ENCODE data around the gene UBE2L5.

Gene UBE2L5

DNA sequence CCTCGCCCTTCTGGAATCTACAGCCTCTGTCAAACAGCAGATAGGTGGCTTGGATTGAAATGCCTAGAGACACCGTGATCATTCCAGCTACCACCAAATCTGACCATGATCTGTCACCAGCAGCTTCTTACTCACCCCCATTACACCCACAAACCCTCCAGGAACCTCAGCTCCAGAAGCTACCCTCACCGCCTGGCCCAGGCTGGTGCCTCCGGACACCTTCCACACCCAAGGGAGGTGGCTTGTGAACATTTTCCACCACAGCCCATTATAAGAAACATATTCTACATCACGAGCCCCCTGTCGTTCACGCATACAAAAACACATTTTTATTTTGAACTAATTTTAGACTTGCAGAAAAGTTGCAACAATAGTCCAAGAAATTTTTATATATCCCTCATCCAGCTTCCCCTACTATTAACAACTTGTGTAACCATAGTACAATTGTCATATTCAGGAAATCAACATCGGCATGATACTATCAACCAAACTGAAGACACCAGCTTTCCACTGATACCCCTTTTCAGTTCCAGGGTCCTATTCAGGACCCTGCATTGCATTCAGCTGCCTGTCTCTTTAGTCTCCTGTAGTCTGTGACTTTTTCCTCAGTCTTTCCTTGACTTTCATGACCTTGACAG lies 15.4 kb upstream of the UBE2L5 start:
- DNase-seq (ENCODE audit: low read depth) = no peak

DNA sequence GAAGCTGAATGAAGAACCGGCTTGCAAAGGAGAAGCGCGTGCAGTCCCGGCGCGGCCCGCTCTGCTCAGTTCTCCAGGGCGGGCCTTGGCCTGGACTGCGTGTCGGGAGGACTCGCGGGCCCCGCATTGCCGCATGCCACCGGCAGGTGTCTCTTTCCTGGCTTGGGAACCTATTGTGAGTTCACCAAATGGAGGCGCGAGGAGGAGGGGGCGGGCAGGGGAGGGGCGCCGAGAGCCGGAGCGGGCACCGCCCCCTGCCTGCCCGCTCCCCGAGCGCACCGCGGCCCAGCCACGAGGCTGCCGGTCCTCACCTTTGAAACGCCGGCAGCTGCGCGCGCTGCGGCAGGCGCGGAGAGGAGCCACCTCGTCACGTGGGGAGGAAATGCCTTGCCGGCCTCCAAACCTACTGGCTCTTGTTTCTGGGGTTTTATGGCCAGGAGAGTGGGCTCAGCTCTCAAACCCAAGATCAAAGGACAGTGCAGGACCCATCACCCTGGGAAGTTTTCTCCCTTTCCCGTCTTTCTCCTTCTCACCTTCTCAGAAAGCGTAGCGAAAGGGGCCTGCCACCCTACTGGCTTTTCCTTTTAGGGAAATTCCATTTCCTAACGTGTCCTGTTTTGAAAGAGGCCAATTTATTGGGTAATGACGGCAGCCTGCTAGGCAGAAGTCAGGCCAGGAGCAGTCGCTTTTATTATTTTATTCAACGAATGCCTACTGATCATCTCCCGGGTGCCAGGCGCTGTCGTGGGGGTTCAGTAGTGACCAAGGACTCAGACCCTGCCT lies 13.8 kb upstream of the UBE2L5 start:
- peak; percentile 81 for DNase-seq (ENCODE audit: low read depth)

DNA sequence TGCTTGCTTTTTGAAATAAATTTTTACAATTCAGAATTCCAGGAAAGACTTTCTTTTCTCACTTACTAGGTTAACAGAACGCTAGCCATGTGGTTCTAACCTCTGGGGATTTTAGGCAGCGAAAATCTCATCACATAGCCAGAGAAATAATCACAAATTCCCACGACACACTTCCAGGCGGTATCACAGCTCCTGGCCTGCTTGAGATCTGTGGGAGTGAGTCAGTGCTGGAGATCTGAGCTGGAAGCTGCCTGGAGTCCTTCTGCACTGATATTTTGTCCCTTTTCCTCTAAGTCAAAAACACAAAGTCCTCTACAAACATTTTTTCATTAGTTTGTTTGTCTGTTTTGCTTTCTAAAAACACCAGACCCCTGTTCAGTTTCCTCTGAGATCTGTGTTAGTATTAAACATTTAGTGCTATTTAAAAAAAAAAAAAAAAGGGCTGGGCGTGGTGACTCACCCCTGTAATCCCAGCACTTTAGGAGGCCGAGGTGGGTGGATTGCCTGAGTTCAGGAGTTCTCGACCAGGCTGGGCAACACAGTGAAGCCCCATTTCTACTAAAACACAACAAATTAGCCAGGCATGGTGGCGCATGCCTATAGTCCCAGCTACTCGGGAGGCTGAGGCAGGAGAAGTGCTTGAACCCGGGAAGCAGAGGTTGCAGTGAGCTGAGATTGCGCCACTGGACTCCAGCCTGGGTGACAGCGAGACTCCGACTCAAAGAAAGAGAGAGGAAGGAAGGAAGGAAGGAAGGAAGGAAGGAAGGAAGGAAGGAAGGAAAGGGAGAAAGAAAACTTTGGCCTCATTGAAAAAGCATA lies 12.2 kb upstream of the UBE2L5 start:
- DNase-seq (ENCODE audit: low read depth) = no peak

DNA sequence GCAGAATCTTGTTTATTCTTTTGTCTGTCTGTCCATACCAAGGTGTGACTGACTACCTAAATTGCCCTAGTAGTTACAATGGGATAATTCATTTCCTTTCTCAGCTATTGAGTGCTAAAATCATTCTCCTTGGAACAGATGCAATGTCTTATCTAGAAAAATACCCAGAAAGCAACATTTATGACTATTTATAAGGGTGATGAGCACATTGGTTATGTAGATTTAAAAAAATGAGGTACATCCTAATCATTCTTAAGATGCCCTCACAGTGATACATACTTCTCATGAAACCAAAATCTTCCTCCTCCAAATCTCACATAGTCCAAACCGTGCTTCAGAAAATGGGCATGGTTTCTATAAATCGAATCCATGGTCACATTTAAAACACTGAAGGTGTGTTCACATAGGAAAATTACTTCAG lies 11.6 kb upstream of the UBE2L5 start:
- DNase-seq (ENCODE audit: low read depth) = no peak

GRCh38 chr13:30412346-30412745 lies 9.9 kb upstream of the UBE2L5 start:
- DNase-seq (ENCODE audit: low read depth) = no peak

DNA sequence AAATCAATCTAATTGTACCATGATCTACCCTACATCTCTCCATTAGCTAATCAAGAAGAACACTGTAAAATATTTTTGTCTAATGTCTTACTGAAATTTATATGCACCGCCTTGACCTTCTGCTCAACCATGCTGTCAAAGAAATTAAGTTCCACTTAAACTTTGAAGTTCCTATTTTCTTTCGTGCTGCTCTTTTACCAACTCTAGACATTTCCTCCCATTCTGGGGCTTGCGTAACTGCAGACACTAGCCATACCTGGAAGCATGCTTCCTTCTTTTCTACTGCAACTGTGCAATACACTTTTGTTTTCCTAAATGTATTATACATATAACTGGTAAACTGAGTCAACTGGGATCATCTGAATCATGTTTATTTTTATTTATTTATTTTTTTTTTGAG lies 8.5 kb upstream of the UBE2L5 start:
- DNase-seq (ENCODE audit: low read depth) = no peak

DNA sequence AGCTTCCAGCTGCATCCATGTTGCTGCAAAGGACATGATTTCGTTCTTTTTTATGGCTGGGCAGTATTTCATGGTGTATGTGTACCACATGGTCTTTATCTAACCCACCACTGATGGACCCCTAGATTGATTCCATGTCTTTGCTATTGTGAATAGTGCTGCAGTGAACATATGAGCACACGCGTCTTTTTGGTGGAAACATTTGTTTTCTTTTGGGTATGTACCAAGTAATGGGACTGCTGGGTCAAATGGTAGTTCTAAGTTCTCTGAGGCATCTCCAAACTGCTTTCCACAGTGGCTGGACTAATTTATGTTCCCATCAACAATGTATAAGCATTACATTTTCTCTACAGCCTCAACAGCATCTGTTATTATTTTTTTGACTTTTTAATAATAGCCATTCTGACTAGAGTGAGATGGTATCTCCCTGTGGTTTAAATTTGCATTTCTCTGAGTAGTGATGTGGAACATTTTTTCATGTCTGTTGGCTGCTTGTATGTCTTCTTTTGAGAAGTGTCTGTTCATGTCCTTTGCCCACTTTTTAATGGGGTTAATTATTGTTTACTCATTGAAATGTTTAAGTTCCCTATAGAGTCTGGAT lies 6.8 kb upstream of the UBE2L5 start:
- DNase-seq (ENCODE audit: low read depth) = no peak

GRCh38 chr13:30416471-30416870 lies 5.8 kb upstream of the UBE2L5 start:
- no peak for DNase-seq (ENCODE audit: low read depth)

DNA sequence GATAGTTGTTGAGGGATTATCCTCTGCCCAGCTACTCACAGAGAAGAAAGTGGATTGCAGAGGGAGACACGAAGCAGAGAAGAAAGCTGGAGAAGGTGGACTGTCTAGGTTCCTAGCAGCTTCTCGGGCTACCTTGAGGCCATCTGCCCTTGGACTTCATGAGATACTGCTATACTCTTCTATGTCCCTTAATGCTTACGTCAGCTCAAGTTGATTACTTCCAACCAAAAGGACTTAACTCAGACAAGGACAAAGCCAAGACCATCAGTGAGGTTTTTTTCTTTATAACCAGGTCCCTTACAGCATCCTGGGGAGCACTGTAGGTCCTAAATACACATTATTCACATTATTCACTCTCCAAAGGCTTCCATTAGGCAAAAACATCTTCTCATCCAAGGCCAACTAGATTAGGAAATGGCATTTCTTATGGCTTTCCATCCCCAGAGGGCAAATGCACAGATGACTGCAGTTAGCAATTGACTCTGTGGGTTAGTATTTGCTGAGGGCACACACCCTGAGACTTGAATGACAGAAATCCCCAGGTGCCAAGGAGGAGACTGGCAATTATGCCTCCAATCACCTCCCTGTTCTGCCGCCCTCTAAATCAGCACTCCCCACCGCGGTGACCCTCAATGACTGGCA lies 4.1 kb upstream of the UBE2L5 start:
- no peak for DNase-seq (ENCODE audit: low read depth)

DNA sequence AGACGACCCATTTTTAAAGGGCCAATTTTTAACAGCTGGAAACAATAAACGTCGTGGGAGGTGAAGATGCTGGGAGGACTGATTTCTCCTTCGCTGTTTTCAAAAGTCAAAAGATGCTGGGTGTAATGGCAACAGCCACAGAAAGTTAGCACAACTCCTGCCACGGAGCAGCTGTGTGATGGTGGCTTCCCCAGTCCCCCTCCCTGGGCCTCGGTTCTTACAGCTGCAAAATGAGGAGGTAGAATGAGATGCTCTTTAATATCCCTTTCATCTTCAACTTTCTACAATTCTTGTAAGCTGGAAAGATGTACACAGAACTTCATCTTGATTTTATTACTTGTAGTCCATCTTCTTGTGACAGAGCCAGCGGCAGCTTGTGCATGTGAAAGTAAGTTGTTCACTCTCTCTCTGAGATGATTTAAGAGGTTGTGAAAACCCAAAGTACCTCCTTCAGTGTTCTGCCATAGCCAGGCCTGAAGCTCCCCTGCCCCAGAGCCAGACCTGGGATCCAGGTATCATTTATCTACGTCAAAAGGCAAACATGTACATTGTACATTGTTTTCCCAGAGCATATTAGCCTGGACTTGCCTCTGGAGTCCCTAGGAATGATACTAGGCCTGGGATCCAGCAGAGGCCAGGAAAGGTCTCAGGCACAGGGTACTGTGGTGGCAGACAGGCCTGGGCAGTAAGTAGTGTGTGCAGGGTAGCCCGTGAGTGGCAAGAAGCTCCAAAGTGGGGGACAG lies 3.4 kb upstream of the UBE2L5 start:
- no peak for DNase-seq (ENCODE audit: low read depth)

GRCh38 chr13:30421093-30422053 lies 920 bp upstream of the UBE2L5 start:
- DNase-seq (ENCODE audit: low read depth) = peak; percentile 8

- no peak for DNase-seq (ENCODE audit: low read depth)
Observed at GRCh38 chr13:30423891-30424290, 1.6 kb downstream of the UBE2L5 start.

- no peak for DNase-seq (ENCODE audit: low read depth)
Observed at GRCh38 chr13:30429235-30429634, 6.9 kb downstream of the UBE2L5 start.

DNA sequence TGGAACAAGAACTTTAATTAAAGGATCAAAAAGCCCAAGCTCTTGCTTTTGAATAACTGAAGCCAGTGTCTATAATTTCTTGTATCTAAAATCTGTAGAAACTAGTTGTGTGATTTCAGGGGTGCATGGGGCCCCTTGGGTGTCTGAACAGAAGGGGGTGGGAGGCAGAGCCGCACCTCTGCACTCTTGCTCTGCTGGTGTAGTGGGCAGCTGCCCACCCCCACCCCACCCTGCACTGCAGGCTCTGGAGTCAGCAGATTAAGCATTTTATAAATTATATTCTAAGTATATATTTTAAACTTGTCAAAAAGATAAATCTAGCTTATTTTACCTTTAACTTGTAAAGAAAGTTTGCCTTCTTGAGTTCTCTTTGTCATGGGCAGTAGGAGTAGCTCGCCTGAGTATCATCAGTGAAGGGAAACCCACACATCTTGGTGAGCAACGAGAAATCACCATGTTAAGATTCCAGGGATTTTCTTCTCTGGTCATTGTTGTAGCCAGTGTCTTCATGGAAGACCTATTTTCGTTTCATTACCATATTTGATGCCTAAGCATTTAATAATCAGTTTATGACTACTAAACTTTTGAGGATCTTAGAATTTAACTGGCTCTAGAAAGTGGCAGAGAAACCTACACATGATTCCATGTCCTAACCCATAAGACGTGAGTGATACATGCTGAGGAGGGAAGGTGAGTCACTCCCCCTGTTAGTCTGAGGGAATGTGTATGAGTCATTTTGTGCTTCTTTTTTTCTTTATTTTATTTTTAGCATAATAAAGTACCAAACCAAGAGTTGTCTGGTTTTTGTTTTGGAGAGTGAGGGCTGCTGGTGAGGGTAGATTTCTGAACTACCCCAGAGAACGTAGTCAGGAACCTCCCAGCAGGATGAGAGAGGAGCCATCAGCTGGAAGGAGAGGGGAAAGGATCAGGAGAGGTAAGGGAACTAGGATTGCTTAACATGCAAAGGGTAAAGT lies 7.7 kb downstream of the UBE2L5 start:
- no peak for DNase-seq (ENCODE audit: low read depth)

DNA sequence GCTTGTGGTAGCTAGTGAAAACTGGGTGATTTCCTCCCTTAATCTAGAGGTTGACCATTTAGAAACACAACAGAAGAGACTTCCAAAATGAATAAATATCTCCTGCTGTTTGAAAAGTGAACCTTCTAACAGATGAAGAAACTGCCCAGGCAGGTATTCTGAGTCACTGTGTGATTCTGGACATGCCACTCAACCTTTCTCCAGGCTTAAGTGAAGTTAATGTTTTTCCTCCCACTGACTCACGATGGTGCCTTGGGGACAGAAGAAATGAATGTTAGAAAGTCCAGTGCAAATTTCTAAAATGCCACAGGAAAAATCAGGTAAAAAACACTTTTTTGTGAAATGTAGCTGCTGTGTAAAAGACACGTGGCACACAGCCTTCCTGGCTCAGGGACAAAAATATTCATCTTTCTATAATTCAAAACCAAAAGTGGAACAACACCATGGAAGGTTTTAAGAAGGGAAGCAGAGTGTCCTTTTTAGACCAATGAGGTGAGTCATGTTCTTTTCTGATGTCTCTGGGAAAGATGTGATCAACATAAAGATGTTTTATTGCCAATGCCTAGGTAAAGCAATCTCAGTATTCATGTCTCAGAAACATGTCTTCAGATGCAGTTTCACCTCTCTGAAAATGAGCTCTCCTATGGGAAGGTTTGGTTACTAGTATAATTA lies 9.1 kb downstream of the UBE2L5 start:
- DNase-seq (ENCODE audit: low read depth) = no peak

- DNase-seq (ENCODE audit: low read depth) = no peak
Observed at GRCh38 chr13:30435911-30436451, 13.7 kb downstream of the UBE2L5 start.

GRCh38 chr13:30437177-30437576 lies 14.9 kb downstream of the UBE2L5 start:
- no peak for DNase-seq (ENCODE audit: low read depth)

- no peak for DNase-seq (ENCODE audit: low read depth)
Observed at GRCh38 chr13:30438286-30438685, 16.0 kb downstream of the UBE2L5 start.

Data from stimulated activated CD8-positive, alpha-beta memory T cell treated with anti-CD3 and anti-CD28 coated beads, Interleukin-15, amount 100 ng/mL, for 1 hour (primary cell).